Fibroblast of the aortic adventitia (primary cell): ENCODE data around the gene PLXNA4. TPM values are rescaled to one million over a fixed set of nuclear protein-coding genes. Genes with fewer than 3 reads are reported as not detected.

ENCODE experiments used
- DNase-seq: peaks from one replicate; pipeline ENCODE4 v3.0.0-alpha.2; 2010; ENCODE audit warnings: low read depth
- H3K4me3 ChIP-seq: 2 replicates; pipeline ENCODE4 v1.5.1; 2011; ENCODE audit warnings: low read depth, mild to moderate bottlenecking, control low read depth, low read length, moderate library complexity
- total RNA-seq: library from RNA; depleted of rRNA; stranded (reverse); fragments of >200 nt; gene quantifications from 2 replicates; pipeline ENCODE4 v1.2.3, GENCODE V29; 2012; ENCODE audit warnings: low replicate concordance
- TF ChIP-seq, protein P1 (sequence below): IDR thresholded peaks from 2 replicates; pipeline ENCODE4 v1.5.1; 2011; ENCODE audit warnings: mild to moderate bottlenecking, low read length, control low read depth, inconsistent platforms; ENCODE audit not compliant: insufficient read depth

PLXNA4 gene
- total RNA-seq, 1 donor: 3.0 TPM

DNA sequence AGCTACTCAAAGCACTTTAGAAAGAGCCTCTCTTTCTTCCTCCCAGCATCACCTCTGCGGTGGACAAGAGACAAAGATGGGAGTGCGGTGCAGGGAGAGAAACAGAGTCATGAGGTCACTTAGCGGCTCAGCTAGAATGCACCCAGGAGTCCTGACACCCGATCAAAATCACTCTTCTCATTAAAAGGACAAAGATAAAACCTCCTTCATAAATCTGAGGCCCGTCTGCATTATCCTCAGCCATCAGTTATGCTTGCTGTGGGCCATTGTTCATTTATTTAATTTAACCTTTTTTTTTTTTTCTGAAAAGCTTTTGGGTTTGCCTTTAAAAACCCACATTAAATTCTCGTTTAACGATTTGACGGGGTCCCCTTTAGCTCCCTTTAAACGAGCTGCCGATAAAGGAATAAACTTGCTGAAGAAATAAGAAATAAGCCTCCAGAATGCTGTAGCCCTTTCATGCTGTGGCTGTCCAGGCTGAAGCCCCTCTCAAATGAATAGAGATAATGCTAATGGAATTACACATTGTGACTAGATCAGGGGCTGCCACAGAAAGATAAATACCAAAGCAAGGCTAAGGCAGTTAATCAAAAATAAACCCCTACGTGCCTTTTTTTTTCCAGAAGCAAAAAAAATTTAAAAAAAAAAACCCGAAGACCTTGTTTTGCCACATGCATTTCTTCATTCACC lies 16.1 kb upstream of the PLXNA4 start:
- no peak overlapping the region for H3K4me3 ChIP-seq
- TF ChIP-seq, protein P1, sequence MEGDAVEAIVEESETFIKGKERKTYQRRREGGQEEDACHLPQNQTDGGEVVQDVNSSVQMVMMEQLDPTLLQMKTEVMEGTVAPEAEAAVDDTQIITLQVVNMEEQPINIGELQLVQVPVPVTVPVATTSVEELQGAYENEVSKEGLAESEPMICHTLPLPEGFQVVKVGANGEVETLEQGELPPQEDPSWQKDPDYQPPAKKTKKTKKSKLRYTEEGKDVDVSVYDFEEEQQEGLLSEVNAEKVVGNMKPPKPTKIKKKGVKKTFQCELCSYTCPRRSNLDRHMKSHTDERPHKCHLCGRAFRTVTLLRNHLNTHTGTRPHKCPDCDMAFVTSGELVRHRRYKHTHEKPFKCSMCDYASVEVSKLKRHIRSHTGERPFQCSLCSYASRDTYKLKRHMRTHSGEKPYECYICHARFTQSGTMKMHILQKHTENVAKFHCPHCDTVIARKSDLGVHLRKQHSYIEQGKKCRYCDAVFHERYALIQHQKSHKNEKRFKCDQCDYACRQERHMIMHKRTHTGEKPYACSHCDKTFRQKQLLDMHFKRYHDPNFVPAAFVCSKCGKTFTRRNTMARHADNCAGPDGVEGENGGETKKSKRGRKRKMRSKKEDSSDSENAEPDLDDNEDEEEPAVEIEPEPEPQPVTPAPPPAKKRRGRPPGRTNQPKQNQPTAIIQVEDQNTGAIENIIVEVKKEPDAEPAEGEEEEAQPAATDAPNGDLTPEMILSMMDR: no peak
- no peak for DNase-seq

DNA sequence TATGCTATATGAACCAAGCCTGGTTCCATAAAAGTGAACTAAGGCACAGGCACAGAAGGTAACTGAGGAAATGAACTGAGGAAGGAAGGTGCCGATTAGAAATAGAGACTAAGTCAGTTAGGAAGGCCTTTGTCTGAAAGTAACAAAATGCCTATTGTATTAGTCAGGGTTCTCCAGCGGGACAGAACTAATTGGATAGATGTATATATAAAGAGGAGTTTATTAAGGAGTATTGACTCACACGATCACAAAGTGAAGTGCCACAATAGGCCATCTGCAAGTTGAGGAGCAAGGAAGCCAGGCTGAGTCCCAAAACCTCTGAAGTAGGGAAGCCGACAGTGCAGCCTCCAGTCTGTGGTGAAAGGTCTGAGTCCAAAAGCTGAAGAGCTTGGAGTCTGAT lies 13.9 kb upstream of the PLXNA4 start:
- no peak for DNase-seq
- TF ChIP-seq, protein P1: no peak
- no peak overlapping the region for H3K4me3 ChIP-seq

DNA sequence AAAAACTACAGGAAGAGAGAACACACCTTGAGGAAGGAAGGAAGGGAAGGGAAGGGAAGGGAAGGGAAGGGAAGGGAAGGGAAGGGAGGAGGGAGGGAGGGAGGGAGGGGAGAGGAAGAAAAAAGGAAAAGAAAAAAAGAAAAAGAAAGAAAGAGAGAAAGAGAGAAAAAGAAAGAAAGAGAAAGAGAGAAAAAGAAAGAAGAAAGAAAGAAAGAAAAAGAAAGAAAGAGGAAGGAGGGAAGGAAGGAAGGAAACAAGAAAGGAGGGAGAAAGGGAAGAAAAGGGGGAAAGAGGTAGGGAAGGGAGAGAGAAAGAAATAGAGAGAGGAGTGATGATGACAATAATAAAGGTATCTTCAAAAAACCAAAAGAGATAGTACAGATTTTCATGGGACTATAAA lies 12.3 kb upstream of the PLXNA4 start:
- no peak for DNase-seq
- TF ChIP-seq, protein P1: no peak
- no peak overlapping the region for H3K4me3 ChIP-seq

DNA sequence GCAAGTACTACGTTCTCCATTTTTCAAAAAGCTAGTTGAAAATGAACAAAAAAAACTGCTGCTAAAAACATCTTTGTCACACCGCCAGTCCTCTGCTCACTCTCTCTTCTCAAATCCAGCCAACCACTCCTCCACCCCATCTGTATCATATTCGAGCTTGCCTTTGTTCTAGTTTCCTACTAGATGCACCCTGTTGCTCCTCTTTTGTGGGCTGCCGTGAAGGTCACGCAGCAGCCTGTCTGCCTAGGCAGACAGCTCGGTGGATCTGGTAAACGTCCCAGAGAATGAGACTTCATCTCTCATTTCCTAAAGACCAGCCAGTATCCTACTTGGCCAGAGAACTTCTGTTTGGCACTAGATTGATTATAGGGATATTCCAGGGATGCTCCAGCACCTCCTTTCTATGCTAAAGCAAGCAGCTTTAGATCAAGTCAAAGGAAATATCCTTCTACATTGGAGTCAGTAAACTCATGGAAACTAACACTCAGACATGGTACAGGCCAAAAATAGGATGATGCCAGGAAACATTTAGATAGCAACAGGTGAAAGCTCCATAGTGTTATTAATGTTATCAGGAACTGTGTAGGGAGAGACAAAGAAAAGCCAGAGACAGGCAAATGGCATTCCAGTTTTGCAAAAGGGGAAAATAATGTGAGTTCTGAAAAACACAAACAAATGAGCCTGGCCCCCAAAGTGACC lies 8.7 kb upstream of the PLXNA4 start:
- TF ChIP-seq, protein P1: no peak
- H3K4me3 ChIP-seq: no peak overlapping the region
- DNase-seq: no peak

DNA sequence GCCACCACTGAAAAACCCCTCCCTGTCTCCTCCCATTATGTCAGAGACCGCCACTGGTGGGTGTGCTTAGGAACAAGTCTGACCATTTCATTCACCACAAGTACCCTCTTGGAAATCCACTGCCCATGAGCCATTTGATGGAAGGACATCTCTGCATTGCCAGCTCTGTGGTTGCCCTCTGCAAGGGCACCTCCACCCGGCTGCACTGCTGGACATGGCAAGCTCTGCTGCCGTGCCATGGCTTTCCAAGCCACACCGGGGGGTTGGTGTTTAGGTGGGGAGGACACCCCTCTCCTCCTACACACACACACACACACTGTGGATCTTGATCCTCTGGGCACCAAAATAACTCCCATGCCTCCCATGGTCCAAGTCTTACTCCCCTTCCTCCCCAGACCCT lies 5.2 kb upstream of the PLXNA4 start:
- no peak for DNase-seq
- no peak overlapping the region for H3K4me3 ChIP-seq
- TF ChIP-seq, protein P1: no peak

DNA sequence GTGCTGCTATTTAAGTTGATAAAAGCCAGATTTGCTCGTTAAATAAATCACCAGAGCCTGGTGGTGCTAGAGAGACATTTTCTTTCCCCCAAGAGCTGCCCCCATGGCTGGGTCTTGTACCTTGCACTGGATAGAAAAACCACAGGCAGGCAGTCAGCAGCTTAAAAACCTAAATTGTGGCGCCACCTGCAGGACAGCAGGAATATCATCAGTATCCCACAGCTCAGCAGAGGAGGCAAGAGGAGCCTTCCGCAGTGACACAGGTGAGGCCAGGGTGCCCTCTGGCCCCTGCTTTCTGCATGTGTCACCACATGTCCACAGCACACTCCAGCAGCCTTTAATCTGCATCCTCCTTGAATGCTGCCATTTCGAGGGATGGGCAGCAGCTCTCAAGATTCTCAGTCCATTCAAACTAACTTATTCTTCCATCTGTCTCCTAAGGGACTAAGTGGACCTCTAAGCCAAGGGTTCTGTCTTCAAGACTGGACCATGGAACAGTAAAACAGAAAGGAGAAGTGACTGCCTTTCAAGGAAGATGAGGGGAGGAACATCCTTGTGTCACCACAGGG lies 4.5 kb upstream of the PLXNA4 start:
- H3K4me3 ChIP-seq: no peak overlapping the region
- peak; percentile 85 for DNase-seq
- TF ChIP-seq, protein P1: peak; percentile 76
